Endothelial cell of umbilical vein (primary cell): Measurements from ENCODE around the gene NHLRC1. TPM values are rescaled to one million over a fixed set of nuclear protein-coding genes. Genes with fewer than 3 reads are reported as not detected.
"Not testable (repeated sequence)": the region's sequence is repeated elsewhere in the genome, so short reads cannot be mapped to it uniquely, and the experiment has no call there.

Experiments used
- BruUV-seq: library from RNA; stranded (reverse); fragments of 400-500 nt; replicated peaks from 2 replicates; lab custom pipeline; 2021; lab: Mats Ljungman, UMichigan
- CTCF ChIA-PET: fragments of 300-600, 350-600 bp; sonication (Branson Sonifier 250); formaldehyde crosslinking; loops from one replicate; lab custom pipeline; 2021; ENCODE audit warnings: antibody characterized with exemption, inconsistent platforms; lab: Charles Lee
- POLR2A ChIA-PET: fragments of 300-600, 350-600 bp; sonication (Branson Sonifier 250); formaldehyde crosslinking; loops from one replicate; lab custom pipeline; 2021; ENCODE audit warnings: antibody characterized with exemption, inconsistent platforms; lab: Charles Lee
- DNase-seq: peaks from one replicate; pipeline ENCODE4 v3.0.0-alpha.2; 2011; ENCODE audit warnings: low read depth, low spot score
- FAIRE-seq: peaks from 2 replicates; lab custom pipeline; 2011; peaks lifted over from hg19 to GRCh38; lab: Jason Lieb, UNC
- H2AFZ ChIP-seq: 2 replicates; pipeline ENCODE4 v1.6.0; 2012; ENCODE audit warnings: low read depth, low read length, control low read depth, inconsistent platforms
- H3K27ac ChIP-seq: 2 replicates; pipeline ENCODE4 v1.5.1; 2011; ENCODE audit warnings: low read depth, mild to moderate bottlenecking, control low read depth, low read length, moderate library complexity; ENCODE audit not compliant: insufficient read depth
- H3K27me3 ChIP-seq, 2 experiments: 2 replicates each; pipeline versions ENCODE4 v1.6.0 to v1.6.1; 2011; ENCODE audit warnings: low read length in 2 of 2, mixed read lengths in 1 of 2; ENCODE audit not compliant: control insufficient read depth in 2 of 2, insufficient read depth in 2 of 2
- H3K36me3 ChIP-seq, 2 experiments: 2 replicates in 1 of 2; 3 replicates in 1 of 2; pipeline ENCODE4 v1.5.1; 2011; ENCODE audit warnings: low read length in 2 of 2, mild to moderate bottlenecking in 1 of 2, moderate library complexity in 1 of 2; ENCODE audit not compliant: control insufficient read depth in 2 of 2, insufficient read depth in 2 of 2; ENCODE audit errors: extremely low read depth in 1 of 2
- H3K4me1 ChIP-seq: 3 replicates; pipeline ENCODE4 v1.5.1; 2011; ENCODE audit warnings: mild to moderate bottlenecking, low read length; ENCODE audit not compliant: control insufficient read depth, insufficient read depth; ENCODE audit errors: extremely low read depth
- H3K4me2 ChIP-seq: 2 replicates; pipeline ENCODE4 v1.6.1; 2011; ENCODE audit warnings: low read length, control low read depth, mixed read lengths; ENCODE audit not compliant: insufficient read depth
- H3K4me3 ChIP-seq, 3 experiments: fragments of 200-600 bp in 1 of 3; sonication (generic), shearing (Covaris generic) in 1 of 3; replicated peaks in 1 of 3; 2 replicates each; pipeline ENCODE4 v1.5.1; 2011 to 2016; ENCODE audit warnings: control low read depth in 3 of 3, low read length in 3 of 3, mild to moderate bottlenecking in 2 of 3, inconsistent platforms in 1 of 3, low read depth in 1 of 3, moderate library complexity in 1 of 3; ENCODE audit not compliant: insufficient read depth in 1 of 3
- H3K79me2 ChIP-seq: 2 replicates; pipeline ENCODE4 v1.6.0; 2012; ENCODE audit warnings: low read length, inconsistent platforms; ENCODE audit not compliant: control insufficient read depth, insufficient read depth
- H3K9ac ChIP-seq: replicated peaks from 2 replicates; pipeline ENCODE3; 2011; ENCODE audit warnings: low read length, control low read depth; ENCODE audit not compliant: insufficient read depth; ENCODE audit errors: extremely low read depth
- H3K9me1 ChIP-seq: replicated peaks from 3 replicates; pipeline ENCODE4 v1.6.0; 2011; ENCODE audit warnings: mild to moderate bottlenecking, low read length; ENCODE audit not compliant: control insufficient read depth, insufficient read depth; ENCODE audit errors: extremely low read depth
- H3K9me3 ChIP-seq: replicated peaks from 2 replicates; pipeline ENCODE4 v1.5.1; 2012; ENCODE audit warnings: low read length, inconsistent platforms; ENCODE audit not compliant: control insufficient read depth, insufficient read depth
- H4K20me1 ChIP-seq: replicated peaks from 2 replicates; pipeline ENCODE3; 2011; ENCODE audit warnings: mild to moderate bottlenecking, low read length; ENCODE audit not compliant: control insufficient read depth, insufficient read depth; ENCODE audit errors: extremely low read depth
- CTCF ChIP-seq, 2 donors: IDR thresholded peaks; 1 replicate in 1 of 2; 2 replicates in 1 of 2; pipeline ENCODE4 v1.5.1; 2011; ENCODE audit warnings: low read length in 2 of 2, mild to moderate bottlenecking in 2 of 2, moderate library complexity in 2 of 2, control low read depth in 1 of 2, inconsistent platforms in 1 of 2, low read depth in 1 of 2; ENCODE audit not compliant: insufficient read depth in 1 of 2; ENCODE audit errors: extremely low read depth in 1 of 2
- EZH2 ChIP-seq: IDR thresholded peaks from 2 replicates; pipeline ENCODE4 v1.6.1; 2012; ENCODE audit warnings: borderline replicate concordance, low read depth, mild to moderate bottlenecking, moderate library complexity, low read length, inconsistent platforms; ENCODE audit not compliant: severe bottlenecking
- FOS ChIP-seq: IDR thresholded peaks from 2 replicates; pipeline ENCODE4 v1.6.1; 2011; ENCODE audit warnings: mild to moderate bottlenecking, low read length, moderate library complexity, borderline replicate concordance; ENCODE audit not compliant: insufficient read depth
- GATA2 ChIP-seq: IDR thresholded peaks from 2 replicates; pipeline ENCODE4 v1.7.0; 2011; ENCODE audit warnings: low read depth, mild to moderate bottlenecking, moderate library complexity, mixed read lengths, low read length; ENCODE audit not compliant: insufficient read length, insufficient read depth
- JUN ChIP-seq: IDR thresholded peaks from 2 replicates; pipeline ENCODE4 v1.6.1; 2011; ENCODE audit warnings: borderline replicate concordance, low read depth; ENCODE audit not compliant: insufficient read length, insufficient read depth
- MAX ChIP-seq: IDR thresholded peaks from 2 replicates; pipeline ENCODE4 v1.6.1; 2011; ENCODE audit not compliant: insufficient read depth, insufficient read length
- MYC ChIP-seq: IDR thresholded peaks from one replicate; pipeline ENCODE4 v1.6.1; 2011; ENCODE audit warnings: mild to moderate bottlenecking, low read depth, low read length
- POLR2A ChIP-seq: IDR thresholded peaks from 2 replicates; pipeline ENCODE4 v1.6.1; 2012; ENCODE audit warnings: low read depth, mild to moderate bottlenecking, control low read depth, low read length
- POLR2AphosphoS5 ChIP-seq: IDR thresholded peaks from 2 replicates; pipeline ENCODE4 v1.6.1; 2012; ENCODE audit warnings: low read depth, mild to moderate bottlenecking, control low read depth, low read length, moderate library complexity; ENCODE audit not compliant: insufficient read depth
- dilution Hi-C: fragments of 300-500 bp; cut with MboI; formaldehyde crosslinking; loops from one replicate; pipeline ENCODE4 v1.15.0; 2019; ENCODE audit warnings: low sequenced_read_pairs; ENCODE audit not compliant: extremely low pct_ligation_motif_present
- intact Hi-C: fragments of 100-400 bp; cut with micrococcal nuclease; formaldehyde crosslinking; loops from one replicate; pipeline ENCODE4 v1.10.0; 2022
- polyA plus RNA-seq, 4 experiments: library from polyadenylated mRNA; depleted of rRNA in 3 of 4; stranded (reverse) in 3 of 4; unstranded in 1 of 4; fragments of >200 nt; gene quantifications; 2 replicates each; pipeline versions ENCODE4 v1.2.1 to v1.2.3, GENCODE V29; 2011 to 2012; ENCODE audit warnings: missing spikeins in 1 of 4
- total RNA-seq: library from RNA; stranded (reverse); gene quantifications from 2 replicates; pipeline ENCODE4 v1.2.3, GENCODE V29; 2021

The NHLRC1 gene
- total and polyA plus RNA-seq, 2 donors (not counting 3 experiments of a cell fraction or from before 2014, with no cell fraction given) = 1.7 to 2.3 TPM

GRCh38 chr6:18151801-18152200, 29.3 kb upstream of the NHLRC1 start:
- Histone ChIP-seq H3K79me2 (no peaks in the 10 kb centered on the region), H3K4me3 (no peak overlapping the region), H2AFZ (no peak overlapping the region), H3K36me3 (no peaks in the 10 kb centered on the region), H3K27ac (no peak overlapping the region), H3K4me2 (no peak overlapping the region), H4K20me1 (no peaks in the 10 kb centered on the region), H3K9ac (no peak overlapping the region), H3K9me1 (no peaks in the 10 kb centered on the region), H3K9me3 (no peaks in the 10 kb centered on the region), H3K27me3 (no peaks in the 10 kb centered on the region), H3K4me1 (peaks cover 19% of the 10 kb centered on the region)
- POLR2A ChIA-PET = no interaction called here
- CTCF ChIA-PET = no interaction called here
- intact Hi-C loops = loop anchor here (10.0 kb wide), 1 partner anchor 233 kb away; the partner anchor contains the start of gene RNF144B
- BruUV-seq = no TSS peak
- DNase-seq = no peak
- FAIRE-seq = no peak
- TF ChIP-seq GATA2 (no peak), JUN (no peak), CTCF (IDR thresholded peaks at IDR 0.05; ENCODE audit: extremely low read depth in 1 of 2, insufficient read depth in 1 of 2, low read depth in 1 of 2, low read length in 2 of 2) (no peak), MYC (no peak), EZH2 (no peak), FOS (no peak), POLR2AphosphoS5 (no peak), MAX (no peak), POLR2A (no peak)
- dilution Hi-C loops = no loop called here

- H3K4me2 ChIP-seq, H3K27ac ChIP-seq, H3K9ac ChIP-seq, H3K9me1 ChIP-seq, H3K27me3 ChIP-seq, dilution Hi-C loops, H3K36me3 ChIP-seq, H3K4me3 ChIP-seq, FAIRE-seq, H3K79me2 ChIP-seq, H3K9me3 ChIP-seq, DNase-seq, BruUV-seq, H2AFZ ChIP-seq, H4K20me1 ChIP-seq, CTCF ChIA-PET, POLR2A ChIA-PET: not testable (repeated sequence)
- peaks cover 19% of the 10 kb centered on the region for H3K4me1 ChIP-seq
- intact Hi-C loops = loop anchor here (10.0 kb wide), 1 partner anchor 233 kb away; the partner anchor contains the start of gene RNF144B
Observed at GRCh38 chr6:18151391-18151790, 28.9 kb upstream of the NHLRC1 start.
